Cortex of kidney (tissue), 1 donor: ENCODE results near the gene RACK1.

Source experiments
- DNase-seq: peaks from one replicate; lab custom pipeline; 2025; lab: John Stamatoyannopoulos, UW

The RACK1 gene

DNA sequence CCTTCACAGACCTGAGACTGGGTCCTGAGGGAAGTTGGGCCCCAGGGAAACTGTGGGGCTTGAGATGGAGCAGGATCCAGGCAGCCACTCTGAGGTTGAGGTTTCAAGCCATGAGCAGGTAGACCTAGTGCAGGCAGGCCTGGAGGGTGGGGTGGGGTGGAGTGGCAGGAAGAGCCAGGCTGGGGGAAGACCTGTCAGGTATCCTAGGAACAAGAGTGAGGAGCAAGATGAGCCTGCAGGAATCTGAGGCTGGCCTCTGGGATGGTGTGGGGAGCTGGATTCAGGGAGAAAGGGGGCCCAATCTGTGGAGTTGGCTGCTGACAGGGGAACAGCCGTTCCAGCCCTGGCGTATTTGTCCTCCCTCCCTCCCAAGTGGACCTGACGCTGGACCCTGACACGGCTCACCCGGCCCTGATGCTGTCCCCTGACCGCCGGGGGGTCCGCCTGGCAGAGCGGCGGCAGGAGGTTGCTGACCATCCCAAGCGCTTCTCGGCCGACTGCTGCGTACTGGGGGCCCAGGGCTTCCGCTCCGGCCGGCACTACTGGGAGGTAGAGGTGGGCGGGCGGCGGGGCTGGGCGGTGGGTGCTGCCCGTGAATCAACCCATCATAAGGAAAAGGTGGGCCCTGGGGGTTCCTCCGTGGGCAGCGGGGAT, 9.8 kb downstream of the RACK1 start:
- no peak for DNase-seq

- DNase-seq: no peak
Observed at GRCh38 chr5:181233088-181233800, 10.5 kb downstream of the RACK1 start.

DNA sequence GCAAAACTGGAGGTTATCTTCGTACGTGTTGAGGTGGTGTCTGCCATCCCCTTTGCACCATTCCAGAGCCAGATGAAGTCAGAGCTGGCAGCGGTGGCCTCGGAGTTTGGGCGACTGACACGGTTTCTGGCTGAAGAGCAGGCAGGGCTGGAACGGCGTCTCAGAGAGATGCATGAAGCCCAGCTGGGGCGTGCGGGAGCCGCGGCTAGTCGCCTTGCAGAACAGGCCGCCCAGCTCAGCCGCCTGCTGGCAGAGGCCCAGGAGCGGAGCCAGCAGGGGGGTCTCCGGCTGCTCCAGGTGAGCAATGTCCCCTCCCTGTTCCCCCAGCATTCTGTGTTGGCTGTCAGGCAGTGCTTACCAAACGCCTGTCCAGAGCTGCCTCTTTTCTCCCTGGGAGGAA, 11.1 kb downstream of the RACK1 start:
- DNase-seq: no peak

- no peak for DNase-seq
Observed at GRCh38 chr5:181231432-181231831, 12.3 kb downstream of the RACK1 start.

- no peak for DNase-seq
Observed at GRCh38 chr5:181230551-181230950, 13.2 kb downstream of the RACK1 start.

DNA sequence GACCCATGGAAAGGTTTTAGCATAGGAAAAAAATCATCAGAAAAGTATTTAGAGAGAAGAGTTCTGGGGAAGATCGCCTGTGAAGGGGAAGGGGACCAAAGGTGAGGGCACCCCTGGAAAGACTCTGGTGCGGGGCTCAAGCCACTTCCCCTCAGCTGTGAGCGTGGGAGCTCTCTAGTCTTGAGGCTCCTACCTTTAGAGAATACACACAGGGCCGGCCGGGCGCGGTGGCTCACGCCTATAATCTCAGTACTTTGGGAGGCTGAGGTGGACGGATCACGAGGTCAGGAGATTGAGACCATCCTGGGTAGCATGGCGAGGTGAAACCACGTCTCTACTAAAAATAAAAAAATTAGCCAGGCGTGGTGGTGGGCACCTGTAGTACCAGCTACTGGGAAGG, 13.7 kb downstream of the RACK1 start:
- DNase-seq: no peak

DNA sequence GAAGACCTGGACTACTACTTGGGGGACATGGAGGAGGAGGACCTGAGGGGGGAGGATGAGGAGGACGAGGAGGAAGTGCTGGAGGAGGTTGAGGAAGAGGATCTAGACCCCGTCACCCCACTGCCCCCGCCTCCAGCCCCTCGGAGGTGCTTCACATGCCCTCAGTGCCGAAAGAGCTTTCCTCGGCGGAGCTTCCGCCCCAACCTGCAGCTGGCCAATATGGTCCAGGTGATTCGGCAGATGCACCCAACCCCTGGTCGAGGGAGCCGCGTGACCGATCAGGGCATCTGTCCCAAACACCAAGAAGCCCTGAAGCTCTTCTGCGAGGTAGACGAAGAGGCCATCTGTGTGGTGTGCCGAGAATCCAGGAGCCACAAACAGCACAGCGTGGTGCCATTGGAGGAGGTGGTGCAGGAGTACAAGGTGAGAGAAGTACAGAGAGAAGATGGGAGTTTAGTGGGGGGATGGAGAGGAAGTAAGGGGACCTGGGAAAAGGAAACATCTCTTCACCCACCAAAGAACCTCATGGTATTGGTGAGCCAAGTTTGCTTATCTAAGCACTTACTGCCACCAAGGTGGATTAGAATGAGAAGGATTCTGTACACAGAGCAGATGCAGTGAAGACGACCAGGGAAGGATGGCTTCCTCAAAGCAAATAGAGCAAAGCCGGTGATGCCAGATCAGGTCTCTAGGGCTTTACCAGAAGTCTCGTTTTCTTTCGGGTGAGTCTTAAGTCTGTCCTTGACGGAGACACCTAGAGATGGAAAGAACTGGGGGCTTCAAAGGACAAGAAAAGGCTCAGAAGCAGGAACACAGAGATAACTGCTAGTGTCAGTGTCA, 19.1 kb downstream of the RACK1 start:
- DNase-seq: no peak

- DNase-seq: no peak
Observed at GRCh38 chr5:181223729-181224389, 19.8 kb downstream of the RACK1 start.

DNA sequence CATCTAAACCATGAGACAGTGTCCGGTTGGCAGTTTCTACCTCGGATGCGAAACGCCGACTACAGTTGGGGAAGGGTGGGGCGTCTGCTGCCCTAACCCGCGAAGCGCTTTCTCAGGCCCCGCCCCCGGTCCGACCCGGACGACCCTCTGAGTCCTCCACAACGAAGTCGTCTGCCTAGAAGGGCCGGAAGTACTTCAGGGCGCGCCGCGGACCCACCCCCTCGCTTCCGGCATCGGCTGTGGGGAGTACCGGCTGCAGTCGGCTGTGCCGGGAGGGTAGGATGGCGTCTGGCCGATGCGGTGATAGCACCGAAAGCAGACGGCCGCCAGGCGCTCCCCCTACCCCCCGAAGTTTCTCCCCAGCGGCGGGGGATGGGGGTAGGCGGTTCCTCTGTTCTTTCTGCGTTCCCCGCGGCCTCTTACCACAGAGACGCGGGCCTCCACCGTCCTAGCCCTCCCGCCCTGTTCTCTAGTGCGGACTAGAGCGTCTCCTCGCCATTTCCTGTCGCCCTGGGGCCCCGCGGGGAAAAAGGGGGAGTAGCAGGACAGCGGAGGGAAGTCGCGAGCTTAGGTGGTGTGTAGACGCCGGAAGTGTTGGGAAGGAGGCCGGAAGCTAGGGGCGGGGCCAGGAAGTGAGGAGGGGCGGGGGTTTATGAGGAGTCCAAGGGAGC, 20.5 kb downstream of the RACK1 start, which contains the start of gene TRIM41:
TSS of gene TRIM41 (plus strand) at position 224 of the 671 bp plus-strand sequence. CDS start 719 bp downstream, outside the sequence.
- no peak for DNase-seq

DNA sequence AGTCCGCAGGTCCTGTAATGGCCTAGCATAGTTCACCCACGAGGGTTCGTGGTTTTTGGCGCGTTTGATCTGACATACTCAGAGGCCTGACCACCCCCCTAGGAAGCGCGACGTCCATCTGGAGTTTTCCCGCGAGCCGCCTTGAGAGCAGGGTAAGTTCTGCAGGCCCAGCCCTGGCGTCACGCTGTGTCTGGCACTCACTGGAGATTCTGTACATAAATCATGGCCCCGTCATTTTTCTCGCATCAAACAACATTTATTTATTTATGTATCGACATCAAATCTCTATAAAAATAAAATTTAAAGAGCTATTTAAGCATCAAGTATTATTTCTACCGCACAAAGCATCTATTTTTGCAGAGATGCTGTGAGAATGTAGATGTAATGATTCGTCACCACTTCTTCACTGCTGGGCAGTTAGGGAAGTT, 21.1 kb downstream of the RACK1 start:
- no peak for DNase-seq

DNA sequence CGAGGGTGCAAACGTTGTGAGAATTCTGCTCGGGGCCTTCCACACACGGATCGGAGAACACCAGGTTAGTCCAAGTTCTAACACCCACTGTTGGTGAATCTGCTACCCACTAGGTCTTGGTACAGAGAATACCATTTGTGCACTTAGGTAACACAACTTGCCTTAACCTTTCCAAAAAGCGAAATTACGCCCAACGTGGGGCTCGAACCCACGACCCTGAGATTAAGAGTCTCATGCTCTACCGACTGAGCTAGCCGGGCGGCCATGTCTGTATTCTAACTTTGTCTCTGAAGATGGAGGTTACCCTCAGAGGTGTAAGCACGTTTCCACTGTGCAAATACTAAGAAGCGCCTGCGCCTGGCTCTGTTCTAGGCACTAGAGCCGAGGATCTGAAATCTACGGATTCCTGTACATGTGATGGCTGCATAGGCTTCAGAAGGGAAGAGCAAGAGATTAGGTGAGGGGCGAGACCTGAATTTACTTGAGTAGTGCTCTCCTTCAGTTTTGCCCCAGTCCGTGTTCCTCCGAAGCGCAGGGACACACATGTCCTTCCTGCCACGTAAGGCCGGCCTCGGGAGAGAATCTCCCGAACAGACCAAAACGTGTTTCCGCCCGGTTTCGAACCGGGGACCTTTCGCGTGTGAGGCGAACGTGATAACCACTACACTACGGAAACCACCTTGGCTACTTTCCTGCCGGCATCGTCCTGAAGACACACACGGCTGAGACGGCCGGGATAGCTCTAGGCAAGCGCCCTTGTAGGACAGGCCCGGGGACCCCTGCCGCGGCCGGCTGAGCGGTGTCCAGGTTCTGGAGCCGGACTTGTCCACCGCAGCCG, 21.7 kb downstream of the RACK1 start:
- DNase-seq: no peak

- no peak for DNase-seq
Observed at GRCh38 chr5:181221105-181221791, 22.5 kb downstream of the RACK1 start.

DNA sequence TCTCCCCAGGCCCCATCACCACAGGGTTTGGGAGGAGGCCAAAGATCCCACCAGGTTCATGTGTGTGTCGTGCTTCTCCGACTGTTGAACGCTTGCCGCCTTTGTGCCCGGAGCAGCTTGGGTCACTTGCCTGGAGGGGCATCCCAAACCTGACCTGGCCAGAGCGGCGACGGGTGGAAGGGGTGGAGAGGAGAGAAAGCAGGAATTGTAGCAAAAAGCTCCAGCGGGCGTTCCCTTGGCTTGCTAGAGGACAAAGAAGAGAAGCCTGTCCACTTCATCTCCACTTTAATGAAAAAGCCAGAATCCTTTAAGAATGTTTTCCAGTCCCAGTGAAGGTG, 23.6 kb downstream of the RACK1 start:
- no peak for DNase-seq

DNA sequence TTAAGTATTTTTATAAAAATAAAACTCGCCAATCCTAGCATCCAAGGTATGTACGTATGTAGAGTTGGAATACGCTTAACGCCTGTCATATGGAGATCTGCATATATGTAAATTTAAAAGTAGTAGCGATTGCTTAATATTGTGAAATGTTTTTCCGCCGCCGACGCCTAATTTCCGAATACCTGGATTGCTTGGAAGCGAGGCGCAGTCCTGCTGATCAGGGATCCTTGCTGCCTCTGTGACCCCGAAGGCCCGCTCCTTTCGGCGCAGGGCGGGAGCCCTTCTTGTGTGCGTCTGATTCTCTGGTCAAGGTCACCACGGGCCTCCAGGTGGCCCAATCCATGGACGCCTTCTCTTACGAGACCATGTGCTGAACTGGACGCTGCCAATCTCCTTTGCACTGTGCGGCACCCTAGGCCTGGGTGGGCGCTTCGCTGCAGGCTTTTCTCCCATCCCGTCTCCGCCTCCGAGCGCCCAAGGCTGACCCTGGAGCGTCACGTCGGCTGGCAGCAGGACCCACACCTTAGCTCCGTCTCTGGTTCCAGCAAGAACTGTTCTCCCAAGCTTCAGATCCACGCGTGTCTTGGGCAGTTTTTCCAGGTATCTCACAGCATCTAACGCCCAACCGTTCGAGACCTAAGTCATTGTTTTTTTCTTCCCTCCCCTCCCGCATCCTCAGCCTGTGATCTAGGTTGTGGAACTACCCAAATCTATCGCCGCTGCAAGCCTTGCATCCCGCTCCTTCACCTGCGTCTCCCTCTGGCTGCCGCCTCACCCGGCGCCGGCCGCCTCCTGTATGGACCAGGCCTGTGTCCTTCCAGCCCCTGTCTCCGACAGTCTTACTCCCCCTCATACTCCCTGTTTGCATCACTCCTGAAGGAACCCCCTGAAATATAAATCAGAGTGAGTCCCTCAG, 24.2 kb downstream of the RACK1 start:
- DNase-seq: no peak

DNA sequence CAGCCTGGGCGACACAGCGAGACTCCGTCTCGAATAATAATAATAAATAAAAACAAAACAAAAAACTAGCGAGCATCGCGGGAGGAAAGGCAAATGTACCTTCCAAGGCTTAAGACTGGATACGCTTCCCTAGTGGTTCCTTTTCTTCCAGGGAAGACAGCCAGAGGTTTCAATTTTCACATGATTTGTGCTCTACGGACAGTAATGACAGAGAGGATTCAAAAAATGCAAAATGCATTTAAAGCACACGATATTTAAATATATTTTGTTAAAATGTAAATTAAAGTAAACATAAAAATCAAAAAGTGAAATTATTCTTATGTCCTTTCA, 24.9 kb downstream of the RACK1 start:
- no peak for DNase-seq

- no peak for DNase-seq
Observed at GRCh38 chr5:181217803-181218062, 26.0 kb downstream of the RACK1 start.

- no peak for DNase-seq
Observed at GRCh38 chr5:181217111-181217802, 26.4 kb downstream of the RACK1 start.

DNA sequence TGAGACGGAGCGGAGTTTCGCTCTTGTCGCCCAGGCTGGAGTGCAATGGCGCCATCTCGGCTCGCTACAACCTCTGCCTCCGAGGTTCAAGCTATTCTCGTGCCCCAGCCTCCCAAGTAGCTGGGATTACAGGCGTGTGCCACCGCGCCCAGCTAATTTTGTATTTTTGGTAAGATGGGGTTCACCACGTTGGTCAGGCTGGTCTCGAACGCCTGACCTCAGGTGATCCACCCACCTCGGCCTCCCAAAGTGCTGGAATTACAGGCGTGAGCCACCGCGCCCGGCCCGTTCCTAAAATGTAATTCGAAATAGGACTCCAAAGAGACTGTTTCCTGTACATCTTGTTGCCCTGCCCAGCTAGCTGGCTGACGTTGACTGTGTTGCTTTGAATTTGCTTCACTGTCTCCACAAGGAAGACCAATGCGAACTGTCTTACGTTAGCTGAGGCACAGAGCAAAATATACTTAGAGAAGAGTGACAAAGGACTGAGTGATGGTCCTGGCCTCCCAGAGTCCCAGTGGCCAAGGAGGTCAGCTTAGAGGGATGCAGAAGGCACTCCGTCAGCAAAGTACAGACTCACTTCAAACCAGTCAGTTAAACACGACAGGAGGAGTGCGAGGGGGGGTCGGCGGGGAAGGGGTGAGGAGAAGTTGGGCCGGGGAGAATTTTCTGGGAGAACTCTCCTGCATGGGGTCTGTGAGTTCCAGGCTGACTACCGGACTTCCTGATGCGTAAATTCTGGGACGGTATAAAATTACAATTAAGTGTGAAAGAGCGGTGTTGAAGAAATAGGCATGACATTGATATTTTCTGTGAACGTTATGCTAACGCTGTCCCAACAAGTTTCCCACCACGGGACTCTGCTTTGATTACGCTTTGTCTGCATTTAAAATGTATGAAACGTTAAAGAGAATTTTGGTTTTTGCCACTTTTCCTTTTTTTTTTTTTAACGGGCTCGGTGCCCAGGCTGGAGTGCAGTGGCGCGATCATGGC, 27.4 kb downstream of the RACK1 start:
- DNase-seq: no peak
